Activated CD8-positive, alpha-beta T cell treated with anti-CD3 and anti-CD28 coated beads for 36 hours (primary cell): ENCODE data around the gene LRRD1. TPM values are rescaled to one million over a fixed set of nuclear protein-coding genes. Genes with fewer than 3 reads are reported as not detected.
"Not testable (repeated sequence)": the region's sequence is repeated elsewhere in the genome, so short reads cannot be mapped to it uniquely, and the experiment has no call there.

Experiments used
- ATAC-seq: fragments of 200-7000 bp; cut with Tn5 transposase; one replicate; pipeline ENCODE4 v1.10.0; 2021; ENCODE audit warnings: mild to moderate bottlenecking, moderate library complexity
- CTCF ChIA-PET: fragments of 350-600 bp; sonication (Branson Sonifier 250); formaldehyde crosslinking; loops from one replicate; lab custom pipeline; 2021; ENCODE audit warnings: antibody characterized with exemption; lab: Charles Lee
- POLR2A ChIA-PET: fragments of 350-600 bp; sonication (Branson Sonifier 250); formaldehyde crosslinking; loops from one replicate; lab custom pipeline; 2021; ENCODE audit warnings: antibody characterized with exemption; lab: Charles Lee
- DNase-seq: peaks from one replicate; pipeline ENCODE4 v3.0.0-alpha.2; 2020
- H3K27ac Mint-ChIP-seq: one replicate; pipeline ENCODE4 v1.8.0; 2021; ENCODE audit warnings: mild to moderate bottlenecking, mixed read lengths
- H3K27me3 Mint-ChIP-seq: one replicate; pipeline ENCODE4 v1.8.0; 2021; ENCODE audit warnings: mixed read lengths
- H3K36me3 Mint-ChIP-seq: one replicate; pipeline ENCODE4 v1.8.0; 2021; ENCODE audit warnings: low read depth, mixed read lengths
- H3K4me1 Mint-ChIP-seq: one replicate; pipeline ENCODE4 v1.8.0; 2021; ENCODE audit warnings: low read depth, mixed read lengths
- H3K4me3 Mint-ChIP-seq: one replicate; pipeline ENCODE4 v1.8.0; 2021; ENCODE audit warnings: mild to moderate bottlenecking, moderate library complexity, mixed read lengths
- H3K9me3 Mint-ChIP-seq: one replicate; pipeline ENCODE4 v1.8.0; 2021; ENCODE audit warnings: mixed read lengths
- intact Hi-C: fragments of 100-400 bp; cut with micrococcal nuclease; formaldehyde crosslinking; loops from one replicate; pipeline ENCODE4 v1.10.0; 2022
- total RNA-seq, 2 experiments: library from RNA; stranded (reverse); gene quantifications; one replicate each; pipeline ENCODE4 v1.2.3, GENCODE V29; 2021
- TF ChIP-seq, protein P1 (sequence below): fragments of 200-600 bp; IDR thresholded peaks from one replicate; pipeline ENCODE4 v1.8.0; 2022; ENCODE audit warnings: antibody characterized with exemption, mild to moderate bottlenecking

The LRRD1 gene
- total RNA-seq, 2 experiments from 2014 or later: not detected

DNA sequence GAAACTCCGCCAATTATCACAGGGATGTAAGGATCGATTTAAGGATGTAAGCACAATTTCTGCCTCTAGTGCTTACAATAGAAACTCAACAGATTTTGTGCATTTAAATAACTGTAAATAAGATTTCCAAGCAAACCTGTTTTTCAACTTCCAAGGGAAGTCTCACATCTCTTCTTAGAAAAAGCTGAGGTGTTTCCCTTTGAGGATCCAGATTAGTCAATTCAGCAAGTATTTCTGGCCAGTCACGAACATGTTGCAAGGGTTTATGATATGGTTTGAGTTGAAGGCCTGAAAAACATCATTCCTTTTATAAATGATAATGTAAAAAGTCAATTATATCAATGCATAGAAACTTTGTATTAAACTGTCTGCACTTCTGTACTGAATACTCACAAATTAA, 42.8 kb upstream of the LRRD1 start:
- TF ChIP-seq, protein P1, sequence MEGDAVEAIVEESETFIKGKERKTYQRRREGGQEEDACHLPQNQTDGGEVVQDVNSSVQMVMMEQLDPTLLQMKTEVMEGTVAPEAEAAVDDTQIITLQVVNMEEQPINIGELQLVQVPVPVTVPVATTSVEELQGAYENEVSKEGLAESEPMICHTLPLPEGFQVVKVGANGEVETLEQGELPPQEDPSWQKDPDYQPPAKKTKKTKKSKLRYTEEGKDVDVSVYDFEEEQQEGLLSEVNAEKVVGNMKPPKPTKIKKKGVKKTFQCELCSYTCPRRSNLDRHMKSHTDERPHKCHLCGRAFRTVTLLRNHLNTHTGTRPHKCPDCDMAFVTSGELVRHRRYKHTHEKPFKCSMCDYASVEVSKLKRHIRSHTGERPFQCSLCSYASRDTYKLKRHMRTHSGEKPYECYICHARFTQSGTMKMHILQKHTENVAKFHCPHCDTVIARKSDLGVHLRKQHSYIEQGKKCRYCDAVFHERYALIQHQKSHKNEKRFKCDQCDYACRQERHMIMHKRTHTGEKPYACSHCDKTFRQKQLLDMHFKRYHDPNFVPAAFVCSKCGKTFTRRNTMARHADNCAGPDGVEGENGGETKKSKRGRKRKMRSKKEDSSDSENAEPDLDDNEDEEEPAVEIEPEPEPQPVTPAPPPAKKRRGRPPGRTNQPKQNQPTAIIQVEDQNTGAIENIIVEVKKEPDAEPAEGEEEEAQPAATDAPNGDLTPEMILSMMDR: no peak
- peaks cover 50% of the 10 kb centered on the region for H3K36me3 Mint-ChIP-seq
- no peak overlapping the region for H3K27ac Mint-ChIP-seq
- DNase-seq (no peak), ATAC-seq (no peak)
- POLR2A ChIA-PET: no interaction called here
- no peaks in the 10 kb centered on the region for H3K27me3 Mint-ChIP-seq
- H3K4me1 Mint-ChIP-seq: no peaks in the 10 kb centered on the region
- no peaks in the 10 kb centered on the region for H3K9me3 Mint-ChIP-seq
- CTCF ChIA-PET: interaction anchor here (1.6 kb wide), 1 partner anchor 225 kb away, joined by 3 read pairs; no protein-coding TSS in a partner anchor
- intact Hi-C loops: no loop called here
- no peak overlapping the region for H3K4me3 Mint-ChIP-seq

DNA sequence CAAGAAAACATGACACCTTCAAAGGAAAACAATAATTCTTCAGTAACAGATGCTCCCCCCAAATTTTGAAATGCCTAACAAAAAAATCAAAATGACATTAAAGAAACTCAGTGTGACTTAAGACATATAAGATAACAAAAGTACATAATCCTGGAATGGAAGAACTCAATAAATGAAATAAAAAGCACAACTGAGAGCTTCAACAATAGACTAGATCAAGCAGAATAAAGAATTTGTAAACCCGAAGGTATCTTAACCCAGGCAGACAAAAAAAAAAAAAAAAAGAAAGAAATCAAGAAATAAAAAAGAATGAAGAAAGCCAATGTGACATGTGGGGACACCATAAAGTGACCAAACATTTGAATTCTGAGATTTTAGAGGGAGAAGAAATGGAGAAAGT, 27.7 kb upstream of the LRRD1 start:
- ATAC-seq: no peak
- Mint-ChIP-seq H3K9me3 (peaks cover 16% of the 10 kb centered on the region), H3K27me3 (no peaks in the 10 kb centered on the region), H3K4me3 (no peak overlapping the region), H3K27ac (no peak overlapping the region), H3K36me3 (peaks cover 66% of the 10 kb centered on the region), H3K4me1 (peaks cover 11% of the 10 kb centered on the region)
- no peak for DNase-seq
- POLR2A ChIA-PET: no interaction called here
- TF ChIP-seq, protein P1: no peak
- CTCF ChIA-PET: no interaction called here
- intact Hi-C loops: no loop called here

DNA sequence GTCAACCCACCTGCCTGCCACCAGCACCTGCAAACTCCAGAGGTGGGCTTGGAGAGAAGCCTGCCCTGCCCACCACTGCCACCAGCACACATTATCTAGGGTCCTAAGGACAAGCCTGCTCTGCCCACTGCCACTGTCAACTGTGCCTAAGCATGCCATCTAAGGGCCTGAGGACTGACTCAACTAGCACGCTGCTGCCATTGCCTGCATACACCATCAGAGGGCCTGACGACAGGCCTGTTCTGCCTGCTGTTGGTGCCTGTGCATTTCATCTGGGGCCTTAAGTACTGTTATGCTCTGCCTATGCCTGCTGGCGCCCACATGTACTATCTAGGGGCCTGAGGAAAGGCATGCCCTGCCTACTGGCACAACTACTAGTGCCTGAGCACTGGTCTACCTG, 27.0 kb upstream of the LRRD1 start:
- CTCF ChIA-PET: interaction anchor here (1.6 kb wide), 1 partner anchor 27 kb away, joined by 4 read pairs; no protein-coding TSS in a partner anchor
- TF ChIP-seq, protein P1: no peak
- Mint-ChIP-seq H3K27me3 (no peaks in the 10 kb centered on the region), H3K36me3 (peaks cover 60% of the 10 kb centered on the region), H3K27ac (no peak overlapping the region), H3K4me1 (peaks cover 11% of the 10 kb centered on the region), H3K9me3 (peaks cover 14% of the 10 kb centered on the region), H3K4me3 (no peak overlapping the region)
- POLR2A ChIA-PET: no interaction called here
- no peak for DNase-seq
- intact Hi-C loops: no loop called here
- ATAC-seq: no peak

DNA sequence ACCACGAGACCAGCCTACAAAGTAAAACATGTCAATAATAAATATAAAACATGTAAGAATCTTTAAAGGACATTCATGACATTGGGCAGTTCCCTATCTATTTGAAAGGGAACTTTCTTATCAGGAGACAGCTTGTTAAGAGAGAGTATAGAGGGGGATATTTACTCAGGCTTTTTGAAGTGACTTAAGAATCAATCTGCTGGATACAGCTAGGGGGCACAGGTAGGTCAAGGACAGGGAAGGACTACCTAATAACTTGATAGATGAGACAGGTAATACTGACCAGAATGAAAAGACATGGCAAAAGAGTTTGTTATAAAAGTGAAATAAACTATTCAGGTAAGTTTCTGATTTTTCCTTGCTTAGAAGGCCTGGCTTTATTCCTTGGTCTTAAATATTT, 21.8 kb upstream of the LRRD1 start:
- TF ChIP-seq, protein P1: no peak
- no peaks in the 10 kb centered on the region for H3K27me3 Mint-ChIP-seq
- H3K4me3 Mint-ChIP-seq: no peak overlapping the region
- peaks cover 39% of the 10 kb centered on the region for H3K36me3 Mint-ChIP-seq
- intact Hi-C loops: no loop called here
- no peak overlapping the region for H3K27ac Mint-ChIP-seq
- ATAC-seq (no peak), DNase-seq (no peak)
- no peaks in the 10 kb centered on the region for H3K9me3 Mint-ChIP-seq
- ChIA-PET CTCF (interaction anchor here (0.8 to 1.4 kb wide), 2 partner anchors 10 to 21 kb away, joined by 3 read pairs; no protein-coding TSS in a partner anchor), POLR2A (no interaction called here)
- H3K4me1 Mint-ChIP-seq: no peaks in the 10 kb centered on the region

DNA sequence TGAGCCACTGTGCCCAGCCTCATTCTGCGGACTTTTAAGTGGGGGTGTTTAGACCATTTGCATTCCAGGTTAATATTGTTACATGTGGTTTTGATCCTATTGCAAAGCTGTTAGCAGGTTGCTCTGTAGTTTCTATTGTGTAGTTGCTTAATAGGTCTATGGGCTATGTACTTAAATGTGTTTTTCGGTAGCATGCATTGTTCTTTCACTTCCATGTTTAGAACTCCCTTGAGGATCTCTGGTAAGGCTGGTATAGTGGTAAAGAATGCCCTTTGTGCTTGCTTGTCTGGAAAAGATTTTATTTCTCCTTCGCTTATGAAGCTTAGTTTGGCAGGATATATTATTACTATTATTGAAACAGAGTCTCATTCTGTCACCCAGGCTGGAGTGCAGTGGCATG, 13.4 kb upstream of the LRRD1 start:
- H3K4me1 Mint-ChIP-seq: no peaks in the 10 kb centered on the region
- no peaks in the 10 kb centered on the region for H3K27me3 Mint-ChIP-seq
- peaks cover 26% of the 10 kb centered on the region for H3K9me3 Mint-ChIP-seq
- DNase-seq (no peak), ATAC-seq (no peak)
- ChIA-PET POLR2A (no interaction called here), CTCF (interaction anchor here (1.8 kb wide), 1 partner anchor 13 kb away, joined by 8 read pairs; the partner anchor contains the start of gene LRRD1)
- intact Hi-C loops: no loop called here
- TF ChIP-seq, protein P1: no peak
- peaks cover 30% of the 10 kb centered on the region for H3K36me3 Mint-ChIP-seq
- no peak overlapping the region for H3K4me3 Mint-ChIP-seq
- no peak overlapping the region for H3K27ac Mint-ChIP-seq

DNA sequence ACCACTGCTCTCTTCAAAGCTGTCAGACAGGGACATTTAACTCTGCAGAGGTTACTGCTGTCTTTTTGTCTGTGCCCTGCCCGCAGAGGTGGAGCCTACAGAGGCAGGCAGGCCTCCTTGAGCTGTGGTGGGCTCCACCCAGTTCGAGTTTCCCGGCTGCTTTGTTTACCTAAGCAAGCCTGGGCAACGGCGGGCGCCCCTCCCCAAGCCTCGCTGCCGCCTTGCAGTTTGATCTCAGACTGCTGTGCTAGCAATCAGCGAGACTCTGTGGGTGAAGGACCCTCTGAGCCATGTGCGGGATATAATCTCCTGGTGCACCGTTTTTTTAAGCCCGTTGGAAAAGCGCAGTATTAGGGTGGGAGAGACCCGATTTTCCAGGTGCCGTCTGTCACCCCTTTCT, 10.3 kb upstream of the LRRD1 start:
- H3K4me1 Mint-ChIP-seq, H3K27me3 Mint-ChIP-seq, DNase-seq, POLR2A ChIA-PET, H3K4me3 Mint-ChIP-seq, ATAC-seq, H3K27ac Mint-ChIP-seq, intact Hi-C loops: not testable (repeated sequence)
- CTCF ChIA-PET: interaction anchor here (2.6 kb wide), 1 partner anchor 10 kb away, joined by 7 read pairs; the partner anchor contains the start of gene LRRD1
- Mint-ChIP-seq H3K9me3 (peaks cover 30% of the 10 kb centered on the region), H3K36me3 (peaks cover 13% of the 10 kb centered on the region)

DNA sequence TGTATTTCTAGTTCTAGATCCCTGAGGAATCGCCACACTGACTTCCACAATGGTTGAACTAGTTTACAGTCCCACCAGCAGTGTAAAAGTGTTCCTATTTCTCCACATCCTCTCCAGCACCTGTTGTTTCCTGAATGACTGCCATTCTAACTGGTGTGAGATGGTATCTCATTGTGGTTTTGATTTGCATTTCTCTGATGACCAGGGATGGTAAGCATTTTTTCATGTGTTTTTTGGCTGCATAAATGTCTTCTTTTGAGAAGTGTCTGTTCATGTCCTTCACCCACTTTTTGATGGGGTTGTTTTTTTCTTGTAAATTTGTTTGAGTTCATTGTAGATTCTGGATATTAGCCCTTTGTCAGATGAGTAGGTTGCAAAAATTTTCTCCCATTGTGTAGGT, 5.4 kb upstream of the LRRD1 start:
- H3K4me3 Mint-ChIP-seq, ATAC-seq, POLR2A ChIA-PET, intact Hi-C loops, DNase-seq, H3K4me1 Mint-ChIP-seq, H3K27me3 Mint-ChIP-seq, CTCF ChIA-PET, H3K27ac Mint-ChIP-seq, H3K36me3 Mint-ChIP-seq: not testable (repeated sequence)
- H3K9me3 Mint-ChIP-seq: peaks cover 10% of the 10 kb centered on the region
